Colonic mucosa (tissue), 4 donors: Measurements from ENCODE around the gene POLD1. TPM values are rescaled to one million over a fixed set of nuclear protein-coding genes. Genes with fewer than 3 reads are reported as not detected.
"Not testable (repeated sequence)": the region's sequence is repeated elsewhere in the genome, so short reads cannot be mapped to it uniquely, and the experiment has no call there.

Source experiments
- DNase-seq: peaks from one replicate; pipeline ENCODE4 v3.0.0-alpha.2; 2020
- H3K27ac ChIP-seq: fragments of 200-600 bp; one replicate; pipeline ENCODE4 v1.8.0; 2021
- H3K27me3 ChIP-seq: fragments of 200-600 bp; one replicate; pipeline ENCODE4 v1.8.0; 2021
- H3K36me3 ChIP-seq: fragments of 200-600 bp; one replicate; pipeline ENCODE4 v1.8.0; 2021
- H3K4me1 ChIP-seq: fragments of 200-600 bp; one replicate; pipeline ENCODE4 v1.8.0; 2021; ENCODE audit warnings: mild to moderate bottlenecking
- H3K4me3 ChIP-seq: fragments of 200-600 bp; one replicate; pipeline ENCODE4 v1.8.0; 2021
- H3K9ac ChIP-seq, 2 donors: one replicate each; pipeline ENCODE4 v1.7.0; 2013; ENCODE audit warnings: control low read depth in 2 of 2, low read depth in 2 of 2, low read length in 2 of 2
- H3K9me3 ChIP-seq: fragments of 200-600 bp; one replicate; pipeline ENCODE4 v1.8.0; 2021
- CTCF ChIP-seq: fragments of 200-600 bp; IDR thresholded peaks from one replicate; pipeline ENCODE4 v1.8.0; 2022; ENCODE audit warnings: antibody characterized with exemption, mild to moderate bottlenecking
- intact Hi-C: fragments of 100-400 bp; cut with DNase I; formaldehyde crosslinking; loops from one replicate; pipeline ENCODE4 v1.14.1; 2022
- total RNA-seq, 2 donors: library from RNA; stranded (reverse); fragmentation: NEBNext Ultra II Directional in 1 of 2; extraction: Animal tissue kit (Norgen Biotek cat#: 25700) in 1 of 2; gene quantifications; one replicate each; pipeline ENCODE4 v1.2.1, GENCODE V29; 2021
- donor health status: healthy.
- donor health status: DM: no; HTN: no; CAD: no.
- donor health status: DM: no; HTN: no; CAD: no.

POLD1 gene
- total RNA-seq: 10 to 100 TPM; 26.2 to 76.3 TPM

GRCh38 chr19:50383852-50384684 lies at the start of gene POLD1:
POLD1 (plus strand) TSS chr19:50384347; CDS start chr19:50398852, 14,505 bp downstream.
- Histone ChIP-seq H3K4me3 (peak within 1 kb of the TSS; percentile 53), H3K36me3 (peaks cover 9% of the 10 kb centered on the region), H3K27ac (peak within 1 kb of the TSS; percentile 74), H3K9me3 (no peaks in the 10 kb centered on the region), H3K27me3 (no peaks in the 10 kb centered on the region), H3K9ac (peak within 1 kb of the TSS; percentile 54 to 81), H3K4me1 (peaks cover 3% of the 10 kb centered on the region)
- TF ChIP-seq CTCF: no peak
- intact Hi-C loops: no loop called here
- DNase-seq: peak; percentile 99

DNA sequence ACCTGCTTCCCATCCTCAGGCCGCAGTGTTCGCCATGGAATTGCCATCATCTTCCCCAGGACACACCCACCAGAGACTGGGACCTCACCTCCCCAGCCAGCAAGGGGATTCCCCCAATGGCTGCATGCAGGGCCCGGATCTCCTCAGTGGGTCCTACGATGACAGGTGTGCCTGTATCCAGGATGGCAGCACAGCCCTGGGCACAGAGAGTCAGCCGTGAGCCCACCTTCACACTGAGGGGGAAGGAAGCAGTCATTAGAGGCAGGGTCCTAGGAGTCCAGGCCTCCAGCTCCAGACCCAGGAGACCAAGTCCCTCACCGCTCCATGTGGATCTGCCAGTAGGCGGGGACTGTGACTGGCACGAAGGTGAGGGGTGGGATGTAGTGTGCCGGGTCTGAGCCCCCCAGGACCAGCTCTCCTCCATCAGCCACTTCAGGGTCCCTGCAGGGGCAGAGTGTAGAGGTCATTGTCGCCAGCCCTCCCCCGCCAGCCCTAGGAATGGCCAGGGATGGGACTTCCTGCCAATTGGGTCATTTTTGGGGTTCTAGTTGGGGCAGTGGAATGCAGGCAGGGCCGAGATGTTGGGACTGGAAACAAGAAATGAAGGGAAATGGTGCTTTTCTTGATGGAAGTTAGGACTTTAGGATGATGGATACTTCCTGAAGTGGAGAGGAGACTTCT lies 49.3 kb upstream of the POLD1 start:
- no peak overlapping the region for H3K9ac ChIP-seq
- intact Hi-C loops: no loop called here
- peaks cover 11% of the 10 kb centered on the region for H3K27me3 ChIP-seq
- no peak for TF ChIP-seq CTCF
- peaks cover 11% of the 10 kb centered on the region for H3K4me1 ChIP-seq
- DNase-seq: no peak
- no peak overlapping the region for H3K27ac ChIP-seq
- no peak overlapping the region for H3K4me3 ChIP-seq
- no peaks in the 10 kb centered on the region for H3K9me3 ChIP-seq
- H3K36me3 ChIP-seq: no peaks in the 10 kb centered on the region

- DNase-seq, H3K4me3 ChIP-seq, H3K9ac ChIP-seq, H3K27ac ChIP-seq, H3K27me3 ChIP-seq, H3K36me3 ChIP-seq, intact Hi-C loops, H3K9me3 ChIP-seq: not testable (repeated sequence)
- H3K4me1 ChIP-seq: peaks cover 10% of the 10 kb centered on the region
These were observed 47.1 kb upstream of the POLD1 start for GRCh38 chr19:50337031-50337430.

GRCh38 chr19:50340331-50340730 lies 43.8 kb upstream of the POLD1 start:
- no peak for DNase-seq
- Histone ChIP-seq H3K27ac (no peak overlapping the region), H3K9ac (no peak overlapping the region), H3K4me3 (no peak overlapping the region), H3K27me3 (no peaks in the 10 kb centered on the region), H3K36me3 (no peaks in the 10 kb centered on the region), H3K4me1 (no peaks in the 10 kb centered on the region), H3K9me3 (no peaks in the 10 kb centered on the region)
- no peak for TF ChIP-seq CTCF
- intact Hi-C loops: no loop called here

DNA sequence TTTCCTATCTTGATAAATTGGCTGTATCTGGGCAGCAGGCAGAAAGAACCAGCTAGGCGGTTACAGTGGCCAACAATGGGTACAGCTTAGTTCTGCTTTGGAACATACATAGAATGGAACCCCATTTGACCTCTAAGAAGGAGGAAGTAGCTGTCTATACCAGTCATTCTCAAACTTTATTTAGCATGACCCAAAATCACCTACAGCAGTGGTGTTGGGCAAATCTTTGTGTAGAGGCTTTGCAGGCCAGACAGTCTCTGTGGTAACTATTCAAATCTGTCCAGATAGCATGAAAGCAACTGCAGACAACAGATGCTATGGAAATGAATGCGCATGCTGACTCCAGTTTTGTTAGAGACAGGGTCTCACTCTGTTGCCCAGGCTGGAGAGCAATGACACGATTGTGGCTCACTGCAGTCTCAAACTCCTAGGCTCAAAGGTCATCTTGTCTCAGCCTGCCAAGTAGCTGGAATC lies 43.0 kb upstream of the POLD1 start:
- no peaks in the 10 kb centered on the region for H3K9me3 ChIP-seq
- intact Hi-C loops: no loop called here
- DNase-seq: no peak
- TF ChIP-seq CTCF: no peak
- no peaks in the 10 kb centered on the region for H3K36me3 ChIP-seq
- no peak overlapping the region for H3K9ac ChIP-seq
- H3K4me1 ChIP-seq: no peaks in the 10 kb centered on the region
- no peaks in the 10 kb centered on the region for H3K27me3 ChIP-seq
- H3K4me3 ChIP-seq: no peak overlapping the region
- no peak overlapping the region for H3K27ac ChIP-seq
